HG03575 (cell line): ENCODE data around the gene RHOA.
"Not testable (repeated sequence)": the region's sequence is repeated elsewhere in the genome, so short reads cannot be mapped to it uniquely, and the experiment has no call there.

Experiments used
- ATAC-seq: cut with Tn5 transposase; IDR thresholded peaks from one replicate; pipeline ENCODE4 v1.9.1; 2021; ENCODE audit not compliant: unreplicated experiment, insufficient number of reproducible peaks, low FRiP score; ENCODE audit errors: extremely low read depth

The RHOA gene

DNA sequence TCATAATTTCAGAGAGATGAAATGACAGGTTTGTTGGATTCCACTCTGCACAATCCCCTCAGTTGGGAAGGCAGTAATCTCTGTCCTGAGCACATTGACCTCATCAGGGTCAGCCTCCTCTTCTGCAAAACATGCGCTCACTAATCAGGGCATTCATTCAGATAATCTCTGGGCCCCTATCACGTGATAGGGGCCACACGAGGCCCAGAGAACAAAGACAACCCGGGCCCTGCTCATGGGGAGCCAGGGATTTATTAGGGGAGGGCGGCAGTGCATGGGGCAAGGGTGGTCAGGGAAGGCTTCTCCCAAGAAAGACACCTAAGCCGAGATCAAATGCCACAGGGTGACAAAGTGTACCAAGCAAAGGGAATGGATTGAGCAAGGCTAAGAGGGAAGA is 1.6 kb upstream of the RHOA start:
- ATAC-seq = no peak

- no peak for ATAC-seq
These were observed 1.0 kb upstream of the RHOA start for GRCh38 chr3:49412632-49413337.

DNA sequence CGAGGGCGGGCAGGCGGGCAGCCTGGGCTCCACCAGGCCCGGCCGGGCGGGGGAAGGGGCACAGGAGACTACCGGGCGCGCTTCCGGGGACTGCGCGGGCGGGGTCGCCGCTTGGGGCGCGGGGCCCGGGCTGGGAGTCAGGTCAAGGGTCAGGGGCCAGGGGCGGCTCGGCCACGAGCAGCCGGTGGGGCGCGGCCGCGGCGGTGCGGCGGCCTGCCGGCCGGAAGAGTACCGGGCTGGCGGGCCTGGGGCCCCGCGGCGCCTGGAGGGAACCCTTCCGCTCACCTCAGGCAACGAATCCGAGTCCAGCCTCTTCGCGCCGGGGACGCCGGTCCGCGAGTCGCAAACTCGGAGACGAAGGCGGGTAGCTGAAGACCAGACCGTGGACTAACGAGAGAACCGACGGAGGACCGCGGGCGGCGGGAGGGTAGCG is 225 bp downstream of the RHOA start:
- ATAC-seq = peak; percentile 0

GRCh38 chr3:49410846-49411534 is 786 bp downstream of the RHOA start:
- ATAC-seq = no peak

DNA sequence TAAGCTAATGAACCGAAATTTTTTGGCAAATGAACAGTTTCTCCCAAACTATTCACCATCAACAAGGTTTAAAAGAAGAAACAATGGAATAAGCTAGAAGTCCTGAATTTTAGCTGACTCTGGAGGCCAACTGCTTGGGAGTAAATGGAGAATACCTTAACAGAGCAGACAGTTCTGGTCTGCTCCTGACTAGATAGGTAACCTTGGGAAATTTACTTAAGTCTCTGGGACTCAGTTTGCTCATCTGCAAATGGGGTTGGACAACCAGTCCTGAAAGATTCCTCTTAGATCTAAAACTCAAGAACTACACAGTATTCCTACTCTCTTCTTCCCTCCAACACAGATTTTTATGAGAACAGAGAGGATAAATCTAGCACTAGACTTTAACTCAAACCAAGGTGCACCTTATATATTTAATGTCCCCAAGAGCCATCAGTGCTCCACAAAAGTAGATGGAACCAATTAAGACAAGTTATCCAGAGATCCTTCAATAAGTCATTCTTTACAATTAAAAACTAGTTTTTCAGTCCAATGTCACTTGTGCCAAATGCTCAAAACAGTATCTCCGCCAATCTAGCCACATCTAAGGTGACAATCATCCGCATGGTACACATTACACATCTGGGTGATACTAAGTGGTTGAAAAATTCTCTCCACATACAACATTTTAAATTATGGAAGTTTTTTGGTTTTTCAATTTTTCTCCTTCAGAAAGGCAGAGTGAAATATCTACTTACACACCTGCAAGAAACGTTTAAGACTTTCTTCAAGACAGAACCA is 1.5 kb downstream of the RHOA start:
- ATAC-seq = no peak

GRCh38 chr3:49406571-49407565 is 4.9 kb downstream of the RHOA start:
- no peak for ATAC-seq

- ATAC-seq = not testable (repeated sequence)
These were observed 6.2 kb downstream of the RHOA start for GRCh38 chr3:49405570-49405969.

GRCh38 chr3:49403891-49404290 is 7.9 kb downstream of the RHOA start:
- no peak for ATAC-seq

DNA sequence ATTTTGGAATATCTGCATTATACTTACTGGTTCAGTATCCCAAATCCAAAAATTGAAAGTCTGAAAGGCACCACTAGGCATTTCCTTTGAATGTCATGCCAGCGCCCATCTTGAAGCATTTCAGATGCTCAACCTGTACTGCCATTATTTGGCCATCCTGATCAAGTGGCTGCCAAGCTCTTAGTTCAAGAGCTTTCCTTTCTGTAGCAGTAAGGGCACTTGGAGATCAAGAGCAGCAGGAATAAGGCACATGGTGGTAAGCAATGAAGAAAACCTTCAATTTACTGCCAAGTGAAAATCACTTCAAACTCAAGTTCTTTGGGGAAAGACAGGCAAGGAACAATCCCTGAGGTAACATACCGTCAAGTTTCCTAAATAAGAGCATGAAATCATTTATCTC is 10.0 kb downstream of the RHOA start:
- ATAC-seq = no peak

DNA sequence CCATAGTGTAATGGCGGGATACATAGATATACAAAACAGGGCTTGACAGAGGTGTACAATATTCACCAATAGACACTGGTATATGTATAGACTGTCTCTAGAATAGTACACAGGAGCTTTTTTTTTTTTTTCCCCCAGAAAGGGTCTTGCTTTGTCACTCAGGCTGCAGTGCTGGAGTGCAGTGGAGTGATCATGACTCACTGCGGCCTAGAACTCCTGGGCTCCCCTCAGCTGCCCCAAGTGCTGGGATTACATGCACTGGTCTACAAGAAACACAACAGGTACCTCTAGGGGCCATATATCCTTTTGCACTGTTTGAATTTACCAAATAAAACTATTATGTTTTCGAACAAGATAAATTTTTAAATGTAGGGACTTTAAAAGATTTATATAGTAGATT is 12.3 kb downstream of the RHOA start:
- no peak for ATAC-seq

- ATAC-seq = no peak
These were observed 14.3 kb downstream of the RHOA start for GRCh38 chr3:49397470-49397869.

GRCh38 chr3:49391310-49391709 is 20.5 kb downstream of the RHOA start:
- ATAC-seq = not testable (repeated sequence)

GRCh38 chr3:49389297-49389696 is 22.5 kb downstream of the RHOA start:
- ATAC-seq = no peak

DNA sequence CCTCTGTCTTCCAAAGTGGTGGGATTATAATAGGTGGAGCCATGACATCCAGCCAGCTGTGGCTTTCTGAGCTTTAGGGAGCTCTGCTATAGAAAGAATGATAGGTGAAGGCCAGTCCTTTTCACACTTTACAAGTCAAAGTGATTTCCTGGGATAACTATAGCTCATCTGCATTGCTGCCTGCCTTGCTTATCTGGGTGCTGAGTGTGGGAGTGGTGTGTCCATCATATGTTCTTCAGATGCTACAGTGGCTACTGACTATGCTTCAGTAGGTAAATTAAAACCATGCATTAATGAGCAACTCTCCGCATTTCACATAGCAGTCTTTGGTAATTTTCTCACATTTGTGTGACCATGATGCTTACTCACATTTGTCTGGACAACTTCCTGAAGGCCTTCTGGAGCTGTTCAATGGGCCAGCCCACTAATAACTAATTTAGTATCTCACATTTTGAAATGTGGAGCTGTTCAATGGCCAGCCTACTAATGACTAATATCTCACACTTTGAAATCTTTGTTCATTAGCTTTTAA is 23.4 kb downstream of the RHOA start:
- no peak for ATAC-seq

- ATAC-seq = no peak
These were observed 24.1 kb downstream of the RHOA start for GRCh38 chr3:49387721-49388120.

DNA sequence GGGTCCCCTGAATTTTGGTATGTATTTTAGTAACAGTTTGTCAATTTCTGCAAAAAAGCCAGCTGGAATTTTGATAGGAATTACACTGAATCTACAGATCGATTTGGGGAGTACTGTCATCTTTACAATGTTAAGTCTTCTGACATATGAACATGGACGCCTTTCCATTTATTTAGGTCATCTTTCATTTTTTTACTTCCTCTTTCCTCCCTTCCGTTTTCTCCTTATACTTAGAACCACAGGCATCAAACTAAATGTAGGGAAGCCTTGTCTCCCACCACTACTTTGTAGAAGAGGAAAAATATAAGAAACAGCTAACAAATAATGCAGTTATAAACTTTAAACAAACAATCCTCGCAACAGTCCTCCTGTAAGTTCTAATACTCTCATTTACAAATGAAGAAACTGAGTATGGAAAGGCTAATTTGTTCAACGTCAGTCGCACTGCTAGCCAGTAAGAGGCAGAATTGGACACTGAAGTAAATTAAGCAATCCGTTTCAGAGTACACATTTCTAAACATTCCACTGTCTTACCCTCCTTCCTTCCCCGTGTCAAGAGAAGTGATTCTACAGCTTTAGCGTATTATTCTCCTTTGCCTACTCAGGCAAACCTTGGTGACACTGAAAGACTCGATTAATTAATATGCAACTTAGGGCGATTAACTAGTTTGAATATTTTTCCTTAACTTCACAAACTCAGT is 25.6 kb downstream of the RHOA start:
- no peak for ATAC-seq

- no peak for ATAC-seq
These were observed 26.2 kb downstream of the RHOA start for GRCh38 chr3:49385617-49386016.

- no peak for ATAC-seq
These were observed 28.4 kb downstream of the RHOA start for GRCh38 chr3:49383387-49383786.
